ENCODE data around the gene OCEL1.

The OCEL1 gene

GRCh38 chr19:17237747-17238706 is 12.0 kb downstream of the OCEL1 start:
- no peak for DNase-seq

- DNase-seq: no peak
These were observed 14.2 kb downstream of the OCEL1 start for GRCh38 chr19:17240062-17240752.

- no peak for DNase-seq
These were observed 14.9 kb downstream of the OCEL1 start for GRCh38 chr19:17240826-17241399.

GRCh38 chr19:17242431-17243208 is 16.6 kb downstream of the OCEL1 start:
- peak in 2 of 51 donors; percentile 8 to 12 for DNase-seq

GRCh38 chr19:17243211-17243829 is 17.3 kb downstream of the OCEL1 start:
- DNase-seq: peak in 1 of 51 donors; percentile 12

- peak in 8 of 51 donors; percentile 4 to 49 (median 21) for DNase-seq
These were observed 18.0 kb downstream of the OCEL1 start for GRCh38 chr19:17243830-17244617.

- DNase-seq: peak in 8 of 51 donors; percentile 2 to 33 (median 22)
These were observed 18.9 kb downstream of the OCEL1 start for GRCh38 chr19:17244618-17245534.

- no peak for DNase-seq
These were observed 19.5 kb downstream of the OCEL1 start, which contains the start of gene NR2F6 for GRCh38 chr19:17245535-17245984. TSS of gene NR2F6 (minus strand) at chr19:17245919. CDS start at chr19:17245220, 699 bp downstream.

- peak in 14 of 51 donors; percentile 19 to 48 (median 40) for DNase-seq
These were observed 20.8 kb downstream of the OCEL1 start for GRCh38 chr19:17246681-17247425.

- no peak for DNase-seq
These were observed 22.2 kb downstream of the OCEL1 start for GRCh38 chr19:17248011-17248776.

GRCh38 chr19:17249887-17250548 is 24.0 kb downstream of the OCEL1 start:
- no peak for DNase-seq

GRCh38 chr19:17254636-17255035 is 28.6 kb downstream of the OCEL1 start:
- no peak for DNase-seq

GRCh38 chr19:17255150-17255621 is 29.2 kb downstream of the OCEL1 start:
- DNase-seq: no peak

GRCh38 chr19:17256130-17256529 is 30.1 kb downstream of the OCEL1 start:
- DNase-seq: no peak

- no peak for DNase-seq
These were observed 33.2 kb downstream of the OCEL1 start for GRCh38 chr19:17259118-17259780.

GRCh38 chr19:17259934-17260333 is 33.9 kb downstream of the OCEL1 start:
- DNase-seq: no peak
